GM19043 (cell line): Measurements from ENCODE around the gene NR4A1.

ENCODE experiments used
- ATAC-seq: cut with Tn5 transposase; IDR thresholded peaks from one replicate; pipeline ENCODE4 v1.9.1; 2021; ENCODE audit warnings: low read depth; ENCODE audit not compliant: unreplicated experiment

The NR4A1 gene

DNA sequence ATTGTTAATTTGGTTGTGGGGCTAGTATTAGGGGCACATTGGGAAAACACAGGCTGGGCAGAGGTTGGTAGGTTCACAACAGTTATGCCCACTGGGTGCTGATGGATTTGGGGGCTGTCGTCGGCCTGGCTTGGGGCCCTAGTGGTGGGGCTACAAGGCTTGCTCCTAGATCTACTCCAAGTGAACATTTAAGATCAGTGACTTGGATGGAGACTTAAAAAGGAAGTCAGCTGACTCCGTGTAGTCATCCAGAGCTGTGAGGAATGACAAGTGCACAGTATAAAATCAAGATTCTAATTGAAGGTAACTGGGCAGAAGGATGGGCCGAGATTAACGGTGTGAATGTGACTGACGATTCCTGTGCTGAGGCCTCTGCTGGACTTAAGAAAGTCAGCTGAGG, 12.8 kb upstream of the NR4A1 start:
- no peak for ATAC-seq

DNA sequence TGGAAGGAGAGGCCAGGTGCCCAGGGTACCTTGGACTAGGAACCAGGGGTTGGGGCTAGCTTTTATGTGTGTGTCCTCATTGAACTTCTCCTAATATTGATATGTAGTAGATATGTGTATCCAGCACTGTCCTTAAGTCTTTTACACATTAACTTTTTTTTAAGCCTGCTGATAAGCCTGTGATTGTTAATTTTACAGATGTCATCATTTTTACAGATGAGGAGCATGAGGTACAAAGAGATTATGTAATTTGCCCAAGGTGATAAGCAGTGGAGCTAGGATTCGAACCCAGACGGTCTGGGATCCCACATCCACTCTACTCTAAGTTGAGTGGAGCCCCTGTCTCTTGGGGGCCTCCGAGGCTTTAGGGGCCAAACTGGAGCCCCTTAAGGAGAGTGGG, 10.2 kb upstream of the NR4A1 start:
- no peak for ATAC-seq

DNA sequence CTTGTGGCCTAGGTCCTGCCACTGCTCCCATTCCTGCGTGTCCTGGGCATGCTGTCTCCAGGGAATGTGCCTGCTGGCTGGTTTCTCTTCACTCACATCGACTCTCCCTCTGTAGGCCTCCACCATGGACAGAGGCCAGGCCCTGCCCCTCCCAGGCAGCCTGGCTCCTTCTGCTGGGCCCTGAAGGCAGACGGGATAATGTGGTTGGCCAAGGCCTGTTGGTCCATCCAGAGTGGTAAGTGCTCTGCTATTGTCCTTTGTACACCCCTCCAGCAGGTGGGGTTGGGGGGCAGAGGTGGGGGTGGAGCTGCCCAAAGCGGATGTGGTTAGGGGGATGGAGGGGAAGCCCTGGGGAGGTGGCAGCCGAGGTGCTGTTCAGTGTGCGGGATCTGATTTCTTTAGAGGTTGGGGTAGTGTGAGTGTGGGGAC, 9.5 kb upstream of the NR4A1 start:
- ATAC-seq, result no peak

DNA sequence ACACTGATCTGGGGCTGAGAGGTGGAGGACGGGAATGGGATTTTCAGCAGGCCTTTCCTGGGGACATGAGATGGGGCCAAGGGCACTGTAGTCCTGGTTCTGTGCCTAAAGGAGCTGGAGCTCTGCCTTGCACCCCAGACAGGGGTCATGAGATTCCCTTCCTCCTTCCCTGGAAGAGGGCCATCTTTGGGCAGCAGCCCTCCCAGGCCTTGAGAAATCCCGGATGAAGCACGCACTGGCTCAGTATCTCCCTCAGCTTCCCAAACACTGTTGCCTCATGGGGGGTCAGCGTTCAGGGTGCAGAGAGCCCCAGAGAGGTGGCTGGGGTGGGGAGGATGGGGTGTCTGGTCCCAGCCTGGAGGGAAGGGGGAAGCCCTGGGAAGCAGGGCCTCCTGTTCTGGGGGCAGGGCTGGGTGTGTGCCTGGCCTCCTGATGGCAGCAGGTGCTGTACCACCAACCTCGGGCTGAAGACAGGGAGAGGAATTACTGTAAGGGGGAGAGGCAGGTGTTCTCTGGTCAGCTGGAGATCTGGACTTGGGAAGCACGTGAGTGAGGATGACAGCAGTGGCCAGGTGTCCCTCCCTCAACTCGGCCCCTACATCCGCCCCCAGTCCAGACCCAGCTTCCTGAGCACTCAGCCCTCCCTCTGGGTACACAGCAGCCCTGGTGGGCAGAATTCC, 8.4 kb upstream of the NR4A1 start:
- no peak for ATAC-seq

DNA sequence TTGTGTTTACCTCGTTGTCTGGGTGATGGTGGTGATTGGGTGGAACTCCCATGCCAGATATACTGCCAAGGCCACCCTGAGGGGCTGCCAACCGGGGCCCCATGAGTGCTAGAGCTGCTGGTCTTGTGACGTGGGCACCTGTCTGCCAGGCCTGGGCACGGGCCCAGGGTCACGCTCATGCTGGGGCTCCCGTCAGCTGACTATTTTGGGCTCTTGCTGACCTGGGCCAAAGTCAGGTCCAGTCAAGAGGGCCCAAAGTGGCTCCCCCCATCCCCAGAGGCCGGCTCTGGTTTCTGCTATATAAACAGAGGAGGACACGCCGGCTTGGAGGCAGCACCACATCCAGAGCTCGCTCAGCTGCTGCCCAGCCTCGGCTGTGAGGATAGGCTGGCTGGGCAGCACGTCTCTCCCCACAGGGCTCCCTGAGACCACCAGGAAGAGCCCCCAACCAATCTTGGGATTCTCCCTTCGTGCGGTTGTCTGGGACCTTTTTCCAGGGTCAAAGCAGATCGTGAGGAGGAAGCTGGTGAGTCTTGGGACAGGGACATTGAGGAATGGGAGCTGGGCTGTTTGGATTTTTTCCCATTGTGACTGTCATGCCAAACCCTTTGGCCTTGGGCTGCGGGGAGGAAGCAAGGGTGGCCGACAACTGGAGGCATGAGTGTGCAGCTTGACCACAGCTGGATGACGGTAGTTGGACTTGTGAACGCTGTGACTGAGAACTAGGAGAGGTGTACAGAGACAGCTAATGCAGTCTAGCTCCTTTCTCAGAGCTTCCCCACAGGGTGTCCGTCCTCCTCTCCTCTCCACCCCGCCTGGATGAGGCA, 7.6 kb upstream of the NR4A1 start:
- no peak for ATAC-seq

DNA sequence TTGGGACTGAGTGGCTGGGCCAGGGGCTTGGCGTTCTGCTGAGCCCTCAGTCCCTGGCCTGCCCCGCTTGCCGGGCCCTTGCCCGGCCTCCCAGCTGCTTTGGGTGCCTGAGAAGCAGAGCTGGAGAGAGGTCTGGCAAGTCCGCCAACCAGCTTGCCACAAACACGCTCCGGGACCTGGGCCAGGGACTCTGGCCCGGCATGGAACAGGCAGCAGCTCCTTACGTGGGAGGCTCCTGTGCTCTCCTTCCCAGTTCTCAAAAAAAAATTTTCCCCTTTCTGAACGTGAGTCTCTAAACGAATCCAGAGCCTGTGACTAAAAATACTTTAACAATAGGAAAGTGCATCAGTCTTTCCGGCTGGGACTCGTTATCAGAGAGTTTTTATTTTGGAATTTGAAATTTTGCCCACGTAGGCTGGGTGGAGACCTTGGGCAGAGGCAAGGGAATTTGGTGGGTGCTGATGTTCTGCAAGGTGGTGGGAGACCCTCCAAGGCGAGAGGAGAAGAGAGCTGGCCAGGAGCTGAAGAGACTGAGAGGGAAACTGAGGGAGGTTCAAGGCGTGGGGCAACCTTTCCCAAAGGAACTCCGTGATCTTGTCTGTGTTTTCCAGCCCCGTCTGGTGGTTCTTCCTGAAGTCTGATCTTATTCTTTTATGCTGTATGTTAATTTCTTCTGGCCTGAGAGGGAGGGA, 6.8 kb upstream of the NR4A1 start:
- no peak for ATAC-seq

DNA sequence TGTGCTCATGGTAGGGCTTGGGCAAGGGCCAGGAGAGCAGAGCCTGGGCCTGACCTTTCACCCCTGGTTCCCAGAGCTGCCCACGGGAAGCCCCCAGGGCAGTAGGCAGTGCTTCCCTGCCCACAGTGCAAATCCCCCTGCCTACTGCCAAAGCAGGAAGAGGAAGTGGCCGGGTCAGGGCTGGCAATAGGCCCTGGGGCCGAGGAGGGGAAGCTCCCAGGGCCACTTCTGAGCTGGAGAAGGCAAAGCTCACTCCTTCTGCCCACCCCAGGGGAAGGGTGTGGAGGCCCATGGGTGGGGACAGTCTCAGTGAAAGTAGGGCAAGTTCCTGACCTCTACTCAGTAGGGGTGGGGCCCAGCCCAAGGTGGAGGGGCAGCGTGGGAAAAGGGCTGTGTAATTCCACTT, 5.4 kb upstream of the NR4A1 start:
- ATAC-seq, result no peak

DNA sequence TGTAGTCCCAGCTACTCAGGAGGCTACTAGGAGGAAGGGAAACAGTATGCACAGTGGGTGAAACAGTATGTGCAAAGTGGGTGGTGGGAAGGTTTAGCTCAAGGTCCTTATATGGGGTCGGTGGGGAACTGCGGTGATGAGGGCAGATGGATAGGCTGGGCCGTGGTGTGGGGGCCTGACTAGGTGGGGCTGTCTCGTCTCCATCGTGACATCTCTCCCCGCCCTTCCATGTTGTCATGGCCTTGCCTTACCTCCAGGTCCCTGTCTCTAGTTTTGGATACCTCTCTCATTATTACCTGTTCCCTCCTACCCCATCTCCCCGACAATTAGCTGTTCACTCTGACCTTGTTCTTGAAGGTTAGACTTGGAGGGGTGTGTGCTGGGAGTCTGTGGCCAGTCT, 4.4 kb upstream of the NR4A1 start:
- no peak for ATAC-seq

DNA sequence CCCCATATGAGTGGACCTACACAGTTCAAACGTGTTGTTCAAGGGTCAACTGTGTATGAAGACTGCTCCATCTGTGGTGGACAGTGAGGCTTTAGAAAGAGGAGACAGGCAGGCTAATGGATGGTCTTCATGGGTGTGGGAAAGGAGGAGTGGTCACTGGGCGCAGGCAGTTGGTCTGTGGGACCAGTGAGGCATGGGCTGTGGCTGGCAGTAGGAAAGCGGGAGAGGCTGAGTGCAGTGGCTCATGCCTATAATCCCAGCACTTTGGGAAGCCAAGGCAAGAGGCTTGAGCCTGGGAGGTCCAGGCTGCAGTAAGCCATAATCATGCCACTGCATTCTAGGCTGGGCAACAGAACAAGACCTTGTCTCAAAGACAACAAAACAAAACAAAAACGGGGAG, 2.0 kb upstream of the NR4A1 start:
- no peak for ATAC-seq

DNA sequence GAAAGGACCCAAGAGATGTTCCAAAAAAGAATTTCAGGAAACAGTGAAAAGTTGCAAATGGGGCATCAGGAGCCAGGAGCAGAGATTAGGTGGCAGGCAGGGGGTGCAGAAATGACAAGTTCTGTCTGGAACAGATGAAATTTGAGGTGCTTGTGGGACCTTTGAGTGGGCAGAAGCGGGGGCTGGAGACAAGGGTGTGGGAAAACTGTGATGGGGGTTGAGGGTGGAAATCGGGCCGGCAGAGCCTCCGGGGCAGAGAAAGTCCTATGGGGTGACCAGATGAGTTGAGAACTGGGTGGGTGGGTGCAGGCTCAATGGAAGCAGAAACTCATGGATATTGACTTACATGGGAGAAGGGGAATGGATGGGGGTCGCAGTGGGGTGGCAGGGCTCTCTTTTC, 1.6 kb upstream of the NR4A1 start:
- no peak for ATAC-seq

DNA sequence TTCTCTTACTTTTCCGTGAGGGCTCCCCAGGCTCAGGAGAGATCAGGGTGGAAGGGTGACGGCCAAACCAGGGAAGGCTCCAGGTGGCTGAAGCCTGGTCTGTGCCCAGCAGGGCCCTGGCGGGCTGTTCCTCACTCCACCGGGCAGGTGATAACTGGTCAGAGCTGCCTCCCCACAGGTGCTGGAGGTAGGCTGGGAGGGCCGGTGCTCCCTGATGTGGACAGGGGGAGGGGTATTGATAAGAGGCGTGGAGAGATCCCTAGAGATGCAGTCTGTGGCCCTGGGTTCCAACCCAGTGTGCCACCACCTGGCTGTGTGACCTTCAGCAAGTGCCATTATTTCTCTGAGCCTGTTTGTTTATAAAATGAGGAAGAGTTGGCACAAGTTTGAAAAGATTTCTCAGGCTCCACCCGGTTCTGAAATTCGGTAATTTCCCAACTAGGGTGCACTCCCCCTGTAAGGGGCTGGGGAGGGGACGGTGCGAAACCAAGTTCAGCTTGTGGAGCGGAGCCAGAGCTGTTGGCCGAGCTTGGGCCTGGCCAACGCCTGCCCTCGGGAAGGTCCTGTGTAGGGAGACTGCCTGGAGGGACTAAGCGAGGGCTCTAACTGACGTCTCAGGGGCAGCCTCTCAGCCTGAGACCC, 1.0 kb upstream of the NR4A1 start:
- no peak for ATAC-seq

DNA sequence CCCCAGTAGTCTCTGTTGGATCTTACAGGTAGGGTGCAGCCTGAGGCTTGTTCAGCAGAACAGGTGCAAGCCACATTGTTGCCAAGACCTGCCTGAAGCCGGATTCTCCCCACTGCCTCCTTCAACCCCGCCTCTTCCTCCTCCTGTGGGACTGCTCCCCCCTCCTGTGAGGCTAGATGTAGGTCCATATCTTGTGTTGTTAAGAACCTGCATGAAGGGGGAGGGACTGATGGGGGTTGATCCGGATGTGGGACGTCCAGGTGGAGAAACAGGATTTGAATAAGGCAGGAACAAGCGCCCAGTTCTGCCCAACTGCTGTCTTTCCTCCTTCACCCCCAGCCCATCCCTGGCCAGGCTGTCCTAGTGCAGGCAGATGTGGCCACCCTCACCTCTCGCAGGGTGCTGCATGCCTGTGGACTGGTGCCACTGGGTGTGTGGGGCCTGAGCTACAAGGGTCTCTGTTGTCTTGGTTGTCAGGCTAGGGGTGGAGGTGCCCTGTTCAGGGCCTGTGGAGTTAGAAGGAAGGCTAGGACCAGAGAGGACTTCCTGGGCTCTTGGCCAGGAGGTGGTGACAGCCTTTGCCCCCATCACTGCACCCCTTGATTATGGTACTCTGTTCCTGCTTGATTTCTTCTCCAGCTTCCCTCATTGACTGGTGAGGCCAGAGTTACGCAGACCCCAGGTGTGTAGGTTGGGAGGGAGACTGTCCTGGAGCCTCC, 1.4 kb downstream of the NR4A1 start:
- ATAC-seq, result no peak

DNA sequence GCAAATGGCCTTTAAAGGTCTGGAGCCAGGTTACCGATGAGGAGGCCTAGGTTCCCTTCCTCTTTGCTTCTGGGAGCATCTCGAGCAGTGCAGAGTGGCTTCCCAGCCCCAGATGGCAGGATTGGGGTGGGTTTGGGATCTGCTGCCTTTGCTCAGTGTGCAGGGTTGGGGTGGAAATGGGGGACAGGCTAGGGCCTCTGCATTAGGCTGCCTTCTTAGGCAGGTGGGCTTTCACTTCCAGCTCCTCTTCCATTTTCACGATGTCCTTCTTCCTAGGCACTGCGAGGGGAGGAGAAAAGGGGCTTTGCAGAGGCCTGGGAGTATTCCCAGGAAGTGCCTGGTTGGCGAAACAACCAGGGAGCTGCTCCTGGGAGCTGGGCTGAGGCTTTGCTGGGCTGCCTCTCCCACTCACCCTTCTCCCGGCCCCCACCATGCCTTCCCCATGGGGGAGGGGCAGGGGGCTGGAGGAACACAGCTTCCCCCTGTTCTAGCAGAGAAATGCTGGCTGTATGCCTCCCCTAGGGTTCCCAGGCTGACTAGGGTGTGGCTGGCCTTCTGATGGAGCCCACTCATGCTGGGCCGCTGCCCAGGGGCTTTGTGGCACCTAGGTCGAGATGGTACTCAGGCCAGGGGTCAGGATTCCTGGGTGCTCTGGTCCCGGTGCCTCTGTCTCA, 2.4 kb downstream of the NR4A1 start:
- ATAC-seq, result no peak

DNA sequence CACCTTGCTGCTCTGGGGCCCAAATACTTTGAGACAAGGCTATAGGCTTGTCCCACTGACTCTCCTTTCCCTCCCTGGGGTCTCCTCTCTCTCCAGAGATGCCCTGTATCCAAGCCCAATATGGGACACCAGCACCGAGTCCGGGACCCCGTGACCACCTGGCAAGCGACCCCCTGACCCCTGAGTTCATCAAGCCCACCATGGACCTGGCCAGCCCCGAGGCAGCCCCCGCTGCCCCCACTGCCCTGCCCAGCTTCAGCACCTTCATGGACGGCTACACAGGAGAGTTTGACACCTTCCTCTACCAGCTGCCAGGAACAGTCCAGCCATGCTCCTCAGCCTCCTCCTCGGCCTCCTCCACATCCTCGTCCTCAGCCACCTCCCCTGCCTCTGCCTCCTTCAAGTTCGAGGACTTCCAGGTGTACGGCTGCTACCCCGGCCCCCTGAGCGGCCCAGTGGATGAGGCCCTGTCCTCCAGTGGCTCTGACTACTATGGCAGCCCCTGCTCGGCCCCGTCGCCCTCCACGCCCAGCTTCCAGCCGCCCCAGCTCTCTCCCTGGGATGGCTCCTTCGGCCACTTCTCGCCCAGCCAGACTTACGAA, 3.1 kb downstream of the NR4A1 start:
- no peak for ATAC-seq

DNA sequence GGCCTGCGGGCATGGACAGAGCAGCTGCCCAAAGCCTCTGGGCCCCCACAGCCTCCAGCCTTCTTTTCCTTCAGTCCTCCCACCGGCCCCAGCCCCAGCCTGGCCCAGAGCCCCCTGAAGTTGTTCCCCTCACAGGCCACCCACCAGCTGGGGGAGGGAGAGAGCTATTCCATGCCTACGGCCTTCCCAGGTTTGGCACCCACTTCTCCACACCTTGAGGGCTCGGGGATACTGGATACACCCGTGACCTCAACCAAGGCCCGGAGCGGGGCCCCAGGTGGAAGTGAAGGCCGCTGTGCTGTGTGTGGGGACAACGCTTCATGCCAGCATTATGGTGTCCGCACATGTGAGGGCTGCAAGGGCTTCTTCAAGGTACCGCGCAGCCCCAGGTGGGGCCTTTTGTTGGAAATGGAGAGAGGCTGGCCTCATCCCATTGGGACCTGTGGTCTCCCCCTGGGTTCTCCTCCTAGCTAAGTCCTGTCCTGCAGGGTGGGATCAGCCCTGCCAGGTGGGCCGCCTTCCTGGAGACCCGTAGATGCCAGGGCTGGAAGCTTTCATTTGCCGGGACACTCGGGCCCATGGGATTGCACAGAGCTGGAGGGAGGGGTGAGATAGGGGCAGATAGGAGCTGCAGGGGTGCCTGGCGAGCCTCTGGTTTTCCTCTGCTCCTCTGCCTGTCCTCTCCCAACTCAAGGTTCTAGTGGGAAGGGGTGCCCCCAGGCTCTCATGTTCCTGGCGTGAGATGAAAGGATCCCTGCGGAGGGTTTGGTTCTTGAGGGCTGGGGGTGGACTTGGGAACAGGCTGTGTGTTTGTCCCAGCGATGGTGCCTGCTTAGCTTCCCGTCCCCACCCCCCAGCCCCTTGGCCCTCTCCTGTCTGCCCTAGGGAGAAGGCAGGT, 3.8 kb downstream of the NR4A1 start:
- ATAC-seq, result no peak

DNA sequence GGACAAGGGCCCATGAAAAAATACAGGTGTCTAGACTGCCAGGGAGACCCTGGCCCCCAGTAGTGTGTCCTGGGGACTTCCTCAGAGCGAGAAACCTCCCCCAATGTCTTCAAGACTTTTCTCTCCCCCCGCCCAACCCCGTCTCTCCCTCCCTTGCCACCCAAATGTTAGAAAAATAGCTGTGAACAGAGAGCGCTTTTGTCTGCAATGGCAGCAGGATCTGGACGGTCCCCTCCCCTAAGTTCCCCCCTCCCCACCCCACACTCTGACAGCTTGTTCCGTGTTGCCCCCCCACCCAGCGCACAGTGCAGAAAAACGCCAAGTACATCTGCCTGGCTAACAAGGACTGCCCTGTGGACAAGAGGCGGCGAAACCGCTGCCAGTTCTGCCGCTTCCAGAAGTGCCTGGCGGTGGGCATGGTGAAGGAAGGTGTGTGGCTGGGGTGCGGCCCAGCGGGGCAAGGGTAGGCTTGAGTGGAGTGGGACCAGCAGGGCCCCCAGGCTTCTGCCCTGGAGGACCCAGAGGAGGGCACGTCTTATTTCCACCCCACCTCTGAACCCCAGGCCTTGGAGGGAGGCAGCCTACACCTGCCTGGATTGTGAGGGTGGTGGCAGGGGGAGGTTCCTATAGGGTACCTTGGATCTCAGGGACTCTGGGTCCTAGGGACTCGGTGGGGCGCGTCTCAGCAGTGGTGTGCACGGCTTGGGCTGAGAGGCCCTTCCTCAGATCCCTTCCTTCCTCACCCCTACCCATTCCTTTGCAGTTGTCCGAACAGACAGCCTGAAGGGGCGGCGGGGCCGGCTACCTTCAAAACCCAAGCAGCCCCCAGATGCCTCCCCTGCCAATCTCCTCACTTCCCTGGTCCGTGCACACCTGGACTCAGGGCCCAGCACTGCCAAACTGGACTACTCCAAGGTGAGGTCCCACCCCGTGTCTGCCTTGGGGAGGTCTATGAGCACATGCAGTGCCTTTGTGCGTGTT, 4.8 kb downstream of the NR4A1 start:
- no peak for ATAC-seq
